ENCODE results near the gene TMEM213. TPM values are rescaled to one million over a fixed set of nuclear protein-coding genes. Genes with fewer than 3 reads are reported as not detected.
A peak's percentile ranks its signal among the peaks of the same experiment; 100 is the strongest.
"Not testable (repeated sequence)": the region's sequence is repeated elsewhere in the genome, so short reads cannot be mapped to it uniquely, and the experiment has no call there.

Gene TMEM213
- total RNA-seq, 1 donor from 2014 or later, result not detected

- no peak for TF ChIP-seq CTCF (IDR thresholded peaks at IDR 0.05)
- Mint-ChIP-seq H3K9me3 (ENCODE audit: unreplicated experiment) (no peaks in the 10 kb centered on the region), H3K27ac (ENCODE audit: unreplicated experiment) (no peak overlapping the region), H3K36me3 (ENCODE audit: unreplicated experiment) (no peaks in the 10 kb centered on the region), H3K4me3 (ENCODE audit: unreplicated experiment) (no peak overlapping the region), H3K4me1 (ENCODE audit: unreplicated experiment) (no peaks in the 10 kb centered on the region), H3K27me3 (ENCODE audit: unreplicated experiment) (peaks cover 11% of the 10 kb centered on the region)
- no peak for DNase-seq (ENCODE audit: extremely low spot score, unreplicated experiment)
Observed at GRCh38 chr7:138776166-138776833, 21.5 kb upstream of the TMEM213 start.

GRCh38 chr7:138781004-138781403 lies 16.8 kb upstream of the TMEM213 start:
- no peak for TF ChIP-seq CTCF (IDR thresholded peaks at IDR 0.05)
- Mint-ChIP-seq H3K36me3 (ENCODE audit: unreplicated experiment) (peaks cover 4% of the 10 kb centered on the region), H3K9me3 (ENCODE audit: unreplicated experiment) (peaks cover 5% of the 10 kb centered on the region), H3K4me1 (ENCODE audit: unreplicated experiment) (peaks cover 24% of the 10 kb centered on the region), H3K4me3 (ENCODE audit: unreplicated experiment) (no peak overlapping the region), H3K27me3 (ENCODE audit: unreplicated experiment) (peaks cover 6% of the 10 kb centered on the region), H3K27ac (ENCODE audit: unreplicated experiment) (no peak overlapping the region)
- no peak for DNase-seq (ENCODE audit: extremely low spot score, unreplicated experiment)

- no peak for TF ChIP-seq CTCF (IDR thresholded peaks at IDR 0.05)
- H3K36me3 Mint-ChIP-seq (ENCODE audit: unreplicated experiment), result peaks cover 4% of the 10 kb centered on the region
- peaks cover 2% of the 10 kb centered on the region for H3K27me3 Mint-ChIP-seq (ENCODE audit: unreplicated experiment)
- DNase-seq (ENCODE audit: extremely low spot score, unreplicated experiment), result no peak
- H3K4me3 Mint-ChIP-seq (ENCODE audit: unreplicated experiment), result no peak overlapping the region
- H3K27ac Mint-ChIP-seq (ENCODE audit: unreplicated experiment), result peak overlapping the region; percentile 84
- peaks cover 5% of the 10 kb centered on the region for H3K9me3 Mint-ChIP-seq (ENCODE audit: unreplicated experiment)
- H3K4me1 Mint-ChIP-seq (ENCODE audit: unreplicated experiment), result peaks cover 30% of the 10 kb centered on the region
Observed at GRCh38 chr7:138784692-138785091, 13.1 kb upstream of the TMEM213 start.

GRCh38 chr7:138785587-138786437 lies 12.0 kb upstream of the TMEM213 start:
- Mint-ChIP-seq H3K9me3 (ENCODE audit: unreplicated experiment) (peaks cover 5% of the 10 kb centered on the region), H3K4me3 (ENCODE audit: unreplicated experiment) (no peak overlapping the region), H3K27ac (ENCODE audit: unreplicated experiment) (peak overlapping the region; percentile 84), H3K4me1 (ENCODE audit: unreplicated experiment) (peaks cover 33% of the 10 kb centered on the region), H3K27me3 (ENCODE audit: unreplicated experiment) (peaks cover 3% of the 10 kb centered on the region), H3K36me3 (ENCODE audit: unreplicated experiment) (peaks cover 4% of the 10 kb centered on the region)
- TF ChIP-seq CTCF (IDR thresholded peaks at IDR 0.05), result no peak
- no peak for DNase-seq (ENCODE audit: extremely low spot score, unreplicated experiment)

GRCh38 chr7:138796038-138796615 lies 1.7 kb upstream of the TMEM213 start:
- Mint-ChIP-seq H3K9me3 (ENCODE audit: unreplicated experiment) (no peaks in the 10 kb centered on the region), H3K27ac (ENCODE audit: unreplicated experiment) (no peak overlapping the region), H3K36me3 (ENCODE audit: unreplicated experiment) (no peaks in the 10 kb centered on the region), H3K4me3 (ENCODE audit: unreplicated experiment) (no peak overlapping the region), H3K27me3 (ENCODE audit: unreplicated experiment) (peaks cover 40% of the 10 kb centered on the region), H3K4me1 (ENCODE audit: unreplicated experiment) (no peaks in the 10 kb centered on the region)
- DNase-seq (ENCODE audit: extremely low spot score, unreplicated experiment), result no peak
- no peak for TF ChIP-seq CTCF (IDR thresholded peaks at IDR 0.05)

GRCh38 chr7:138797046-138797445 lies 748 bp upstream of the TMEM213 start:
- not testable (repeated sequence) for DNase-seq (ENCODE audit: extremely low spot score, unreplicated experiment); H3K27ac Mint-ChIP-seq (ENCODE audit: unreplicated experiment); H3K36me3 Mint-ChIP-seq (ENCODE audit: unreplicated experiment); H3K4me1 Mint-ChIP-seq (ENCODE audit: unreplicated experiment); H3K4me3 Mint-ChIP-seq (ENCODE audit: unreplicated experiment); H3K9me3 Mint-ChIP-seq (ENCODE audit: unreplicated experiment)
- H3K27me3 Mint-ChIP-seq (ENCODE audit: unreplicated experiment), result peaks cover 38% of the 10 kb centered on the region
